GM23248 (cell line): ENCODE results near the gene EXOSC5. TPM values are rescaled to one million over a fixed set of nuclear protein-coding genes. Genes with fewer than 3 reads are reported as not detected.

Experiments
- DNase-seq: peaks from one replicate; pipeline ENCODE4 v3.0.0-alpha.2; 2015
- H2AFZ ChIP-seq: fragments of 200-600 bp; sonication (generic); 2 replicates; pipeline ENCODE4 v1.6.1; 2016; ENCODE audit warnings: antibody characterized with exemption
- H3F3A ChIP-seq: fragments of 200-600 bp; sonication (generic); 2 replicates; pipeline ENCODE4 v1.6.1; 2016; ENCODE audit warnings: mild to moderate bottlenecking, antibody characterized with exemption, mixed run types; ENCODE audit not compliant: insufficient read depth
- H3K27ac ChIP-seq: fragments of 200-600 bp; sonication (generic); 2 replicates; pipeline ENCODE4 v1.5.1; 2016; ENCODE audit warnings: mild to moderate bottlenecking
- H3K27me3 ChIP-seq: fragments of 200-600 bp; sonication (generic); replicated peaks from 2 replicates; pipeline ENCODE4 v1.6.1; 2016; ENCODE audit warnings: mild to moderate bottlenecking; ENCODE audit not compliant: insufficient read depth
- H3K36me3 ChIP-seq: fragments of 200-600 bp; sonication (generic); 2 replicates; pipeline ENCODE4 v1.6.1; 2016; ENCODE audit warnings: low read depth, mild to moderate bottlenecking
- H3K4me1 ChIP-seq: fragments of 200-600 bp; sonication (generic); 2 replicates; pipeline ENCODE4 v1.6.1; 2016; ENCODE audit warnings: mild to moderate bottlenecking; ENCODE audit not compliant: insufficient read depth
- H3K4me2 ChIP-seq: fragments of 200-600 bp; sonication (generic); one replicate; pipeline ENCODE4 v1.6.1; 2016; ENCODE audit warnings: mild to moderate bottlenecking; ENCODE audit not compliant: unreplicated experiment
- H3K4me3 ChIP-seq: fragments of 200-600 bp; sonication (generic); 2 replicates; pipeline ENCODE4 v1.5.1; 2016; ENCODE audit warnings: mild to moderate bottlenecking
- H3K79me2 ChIP-seq: fragments of 200-600 bp; sonication (generic); 2 replicates; pipeline ENCODE4 v1.6.1; 2016; ENCODE audit warnings: mild to moderate bottlenecking; ENCODE audit not compliant: insufficient read depth
- H3K9ac ChIP-seq: fragments of 200-600 bp; sonication (generic); 2 replicates; pipeline ENCODE4 v1.6.1; 2016; ENCODE audit warnings: mild to moderate bottlenecking
- H3K9me2 ChIP-seq: fragments of 200-600 bp; sonication (generic); 2 replicates; pipeline ENCODE4 v1.6.1; 2016; ENCODE audit warnings: mixed run types, mild to moderate bottlenecking, moderate library complexity; ENCODE audit not compliant: insufficient read depth
- H3K9me3 ChIP-seq: fragments of 200-600 bp; sonication (generic); one replicate; pipeline ENCODE4 v1.6.1; 2017; ENCODE audit warnings: low read depth
- H4K20me1 ChIP-seq: fragments of 200-600 bp; sonication (generic); 2 replicates; pipeline ENCODE4 v1.6.0; 2016; ENCODE audit not compliant: insufficient read depth
- EZH2 ChIP-seq: fragments of 200-600 bp; sonication (generic); IDR thresholded peaks from 2 replicates; pipeline ENCODE4 v1.6.1; 2018; ENCODE audit warnings: antibody characterized with exemption, mild to moderate bottlenecking; ENCODE audit not compliant: insufficient read depth, poor library complexity, severe bottlenecking
- EZH2phosphoT487 ChIP-seq: fragments of 200-600 bp; sonication (generic); IDR thresholded peaks from 2 replicates; pipeline ENCODE4 v1.6.1; 2018; ENCODE audit warnings: antibody characterized with exemption, moderate library complexity, mild to moderate bottlenecking, low read depth; ENCODE audit not compliant: insufficient read depth
- WGBS, 2 experiments: methylation state at CpG; one replicate each; pipeline ENCODE4 v1.1.6; 2015 to 2017; ENCODE audit warnings: low lambda C conversion rate in 2 of 2, low coverage in 1 of 2; ENCODE audit errors: missing lambda C conversion rate in 2 of 2; 5-methylcytosine and 5-hydroxymethylcytosine counted together
- in situ Hi-C: fragments of 300-500 bp; cut with MboI; formaldehyde crosslinking; loops from 2 replicates; pipeline ENCODE4 v1.15.0; 2020
- polyA plus RNA-seq: library from polyadenylated mRNA; unstranded; fragments of >200 nt; fragmentation: Nextera tagmentation; extraction: Ambion mirVana; gene quantifications from 2 replicates; pipeline ENCODE4 v1.2.1, GENCODE V29; 2016
- total RNA-seq: library from RNA; depleted of rRNA; stranded (reverse); fragments of >200 nt; shearing (Covaris generic); gene quantifications from 2 replicates; pipeline ENCODE4 v1.2.3, GENCODE V29; 2014

Gene EXOSC5
- total and polyA plus RNA-seq, 2 experiments from 2014 or later = 21.4 to 26.4 TPM

- no peaks in the 10 kb centered on the region for H3K27me3 ChIP-seq
- 89 to 91% methylated on average over 20 to 21 of the region's 21 CpGs for WGBS, 2 experiments
- in situ Hi-C loops = no loop called here
- H2AFZ ChIP-seq = no peak overlapping the region
- H3K27ac ChIP-seq = no peak overlapping the region
- TF ChIP-seq EZH2 (no peak), EZH2phosphoT487 (no peak)
- H3K4me2 ChIP-seq = no peak overlapping the region
- H3F3A ChIP-seq = no peaks in the 10 kb centered on the region
- H3K4me1 ChIP-seq = peaks cover 14% of the 10 kb centered on the region; the same call in 1 of the 2 replicates
- H4K20me1 ChIP-seq = no peaks in the 10 kb centered on the region
- no peak for DNase-seq
- H3K79me2 ChIP-seq = no peaks in the 10 kb centered on the region
- no peak overlapping the region for H3K9ac ChIP-seq
- H3K9me3 ChIP-seq = no peaks in the 10 kb centered on the region
- H3K4me3 ChIP-seq = no peak overlapping the region
- 0 out of 2 replicates have a peak, but pooled peaks cover 3% of the 10 kb centered on the region for H3K36me3 ChIP-seq
- H3K9me2 ChIP-seq = no peaks in the 10 kb centered on the region
Observed at GRCh38 chr19:41424335-41425173, 27.4 kb upstream of the EXOSC5 start.

- no peak for DNase-seq
- Histone ChIP-seq H3K4me3 (no peak overlapping the region), H3K79me2 (no peaks in the 10 kb centered on the region), H3K27me3 (no peaks in the 10 kb centered on the region), H3F3A (no peaks in the 10 kb centered on the region), H3K27ac (no peak overlapping the region), H3K9ac (no peak overlapping the region), H3K4me2 (no peak overlapping the region), H3K36me3 (0 out of 2 replicates have a peak, but pooled peaks cover 3% of the 10 kb centered on the region), H4K20me1 (no peaks in the 10 kb centered on the region), H3K9me3 (no peaks in the 10 kb centered on the region), H3K4me1 (peaks cover 9% of the 10 kb centered on the region; the same call in 1 of the 2 replicates), H3K9me2 (no peaks in the 10 kb centered on the region), H2AFZ (no peak overlapping the region)
- TF ChIP-seq EZH2 (no peak), EZH2phosphoT487 (no peak)
- in situ Hi-C loops = no loop called here
- 86 to 91% methylated on average over 12 of the region's 12 CpGs for WGBS, 2 experiments
Observed at GRCh38 chr19:41422955-41423354, 25.8 kb upstream of the EXOSC5 start.

GRCh38 chr19:41422456-41422855 lies 25.3 kb upstream of the EXOSC5 start:
- Histone ChIP-seq H3K27me3 (no peaks in the 10 kb centered on the region), H3K4me1 (peaks cover 7% of the 10 kb centered on the region; the same call in 1 of the 2 replicates), H3K9ac (no peak overlapping the region), H3K27ac (no peak overlapping the region), H3K4me2 (no peak overlapping the region), H2AFZ (no peak overlapping the region), H4K20me1 (no peaks in the 10 kb centered on the region), H3F3A (no peaks in the 10 kb centered on the region), H3K9me2 (no peaks in the 10 kb centered on the region), H3K36me3 (0 out of 2 replicates have a peak, but pooled peaks cover 3% of the 10 kb centered on the region), H3K79me2 (no peaks in the 10 kb centered on the region), H3K9me3 (no peaks in the 10 kb centered on the region), H3K4me3 (no peak overlapping the region)
- 84 to 85% methylated on average over 17 to 18 of the region's 18 CpGs for WGBS, 2 experiments
- no peak for DNase-seq
- in situ Hi-C loops = no loop called here
- no peak for TF ChIP-seq EZH2phosphoT487
- no peak for TF ChIP-seq EZH2

- Histone ChIP-seq H2AFZ (no peak overlapping the region), H3K4me1 (peaks cover 5% of the 10 kb centered on the region; the same call in 1 of the 2 replicates), H3K79me2 (no peaks in the 10 kb centered on the region), H3K9me3 (no peaks in the 10 kb centered on the region), H3K4me3 (no peak overlapping the region), H3K27ac (no peak overlapping the region), H4K20me1 (no peaks in the 10 kb centered on the region), H3F3A (no peaks in the 10 kb centered on the region), H3K9ac (no peak overlapping the region), H3K4me2 (no peak overlapping the region), H3K9me2 (no peaks in the 10 kb centered on the region), H3K27me3 (no peaks in the 10 kb centered on the region), H3K36me3 (0 out of 2 replicates have a peak, but pooled peaks cover 3% of the 10 kb centered on the region)
- in situ Hi-C loops = no loop called here
- WGBS, 2 experiments = 96 to 98% methylated on average over 17 to 20 of the region's 20 CpGs
- no peak for TF ChIP-seq EZH2
- TF ChIP-seq EZH2phosphoT487 = no peak
- no peak for DNase-seq
Observed at GRCh38 chr19:41421973-41422372, 24.8 kb upstream of the EXOSC5 start.
